IMR-90 (cell line): ENCODE measurements around the gene TMEM239. TPM values are rescaled to one million over a fixed set of nuclear protein-coding genes. Genes with fewer than 3 reads are reported as not detected.

Experiments used
- ATAC-seq: fragments of 200-7000 bp; cut with Tn5 transposase; 2 replicates; pipeline ENCODE4 v1.9.1; 2020; ENCODE audit warnings: low read depth, mild to moderate bottlenecking, moderate library complexity
- BruUV-seq: library from RNA; stranded (reverse); fragments of 400-500 nt; replicated peaks from 2 replicates; lab custom pipeline; 2021; lab: Mats Ljungman, UMichigan
- CTCF ChIA-PET: fragments of 300-600 bp; formaldehyde crosslinking; extraction: SDS; loops from one replicate; lab custom pipeline; 2021; ENCODE audit warnings: antibody characterized with exemption; lab: Yijun Ruan, JAX
- POLR2A ChIA-PET: fragments of 300-600 bp; sonication (Branson Sonifier 250); formaldehyde crosslinking; loops from one replicate; lab custom pipeline; 2022; ENCODE audit warnings: antibody characterized with exemption; ENCODE audit not compliant: unreplicated experiment; lab: Charles Lee
- DNase-seq: peaks from one replicate; pipeline ENCODE4 v3.0.0; 2013
- H2AFZ ChIP-seq: replicated peaks from 2 replicates; pipeline ENCODE3; 2013; ENCODE audit warnings: low read length, mild to moderate bottlenecking; ENCODE audit not compliant: poor library complexity
- H2AK5ac ChIP-seq: 2 replicates; pipeline ENCODE4 v1.6.1; 2013; ENCODE audit warnings: low read depth, low read length, inconsistent platforms
- H2AK9ac ChIP-seq: replicated peaks from 2 replicates; pipeline ENCODE3; 2013; ENCODE audit warnings: mild to moderate bottlenecking, low read depth, low read length, moderate library complexity; ENCODE audit not compliant: poor library complexity
- H2BK120ac ChIP-seq: 2 replicates; pipeline ENCODE4 v1.6.1; 2013; ENCODE audit warnings: low read depth, low read length, inconsistent platforms
- H2BK15ac ChIP-seq: 3 replicates; pipeline ENCODE4 v1.6.1; 2013; ENCODE audit warnings: low read depth, low read length, inconsistent platforms
- H2BK20ac ChIP-seq: 2 replicates; pipeline ENCODE4 v1.6.1; 2013; ENCODE audit warnings: low read depth, mild to moderate bottlenecking, inconsistent platforms, low read length, moderate library complexity
- H2BK5ac ChIP-seq: 2 replicates; pipeline ENCODE4 v1.6.1; 2013; ENCODE audit warnings: mild to moderate bottlenecking, low read depth, low read length, inconsistent platforms; ENCODE audit not compliant: poor library complexity, severe bottlenecking
- H3K14ac ChIP-seq: replicated peaks from 2 replicates; pipeline ENCODE4 v1.6.1; 2013; ENCODE audit warnings: low read depth, low read length, inconsistent platforms
- H3K18ac ChIP-seq: 2 replicates; pipeline ENCODE4 v1.6.1; 2013; ENCODE audit warnings: low read depth, low read length, control low read depth
- H3K23ac ChIP-seq: 2 replicates; pipeline ENCODE4 v1.6.1; 2013; ENCODE audit warnings: low read depth, low read length, inconsistent platforms
- H3K27ac ChIP-seq: 2 replicates; pipeline ENCODE4 v1.5.1; 2013; ENCODE audit warnings: mild to moderate bottlenecking, control low read depth, low read length; ENCODE audit not compliant: insufficient read depth
- H3K27me3 ChIP-seq: 2 replicates; pipeline ENCODE4 v1.6.1; 2013; ENCODE audit warnings: low read length; ENCODE audit not compliant: control insufficient read depth, insufficient read depth
- H3K36me3 ChIP-seq: 2 replicates; pipeline ENCODE4 v1.6.1; 2013; ENCODE audit warnings: low read length, mixed read lengths; ENCODE audit not compliant: control insufficient read depth, insufficient read depth
- H3K4ac ChIP-seq: 2 replicates; pipeline ENCODE4 v1.6.1; 2013; ENCODE audit warnings: low read depth, low read length, inconsistent platforms
- H3K4me1 ChIP-seq: 2 replicates; pipeline ENCODE4 v1.6.1; 2013; ENCODE audit warnings: low read length, mixed read lengths; ENCODE audit not compliant: control insufficient read depth, insufficient read depth
- H3K4me2 ChIP-seq: 2 replicates; pipeline ENCODE4 v1.6.1; 2013; ENCODE audit warnings: low read depth, mild to moderate bottlenecking, control low read depth, low read length, moderate library complexity
- H3K4me3 ChIP-seq: 2 replicates; pipeline ENCODE4 v1.5.1; 2013; ENCODE audit warnings: low read depth, mild to moderate bottlenecking, control low read depth, low read length, moderate library complexity; ENCODE audit not compliant: insufficient read depth
- H3K56ac ChIP-seq: 2 replicates; pipeline ENCODE4 v1.6.1; 2013; ENCODE audit warnings: low read length, inconsistent platforms; ENCODE audit not compliant: insufficient read depth; ENCODE audit errors: extremely low read depth
- H3K79me1 ChIP-seq, 2 experiments: 2 replicates each; pipeline ENCODE4 v1.6.1; 2013; ENCODE audit warnings: low read length in 2 of 2, inconsistent platforms in 1 of 2, low read depth in 1 of 2
- H3K9ac ChIP-seq: 2 replicates; pipeline ENCODE4 v1.6.1; 2013; ENCODE audit warnings: low read depth, low read length, control low read depth
- H3K9me1 ChIP-seq: 2 replicates; pipeline ENCODE4 v1.6.1; 2013; ENCODE audit warnings: low read length, inconsistent platforms; ENCODE audit not compliant: insufficient read depth
- H3K9me3 ChIP-seq: 2 replicates; pipeline ENCODE4 v1.6.1; 2013; ENCODE audit warnings: low read length; ENCODE audit not compliant: control insufficient read depth, insufficient read depth
- H4K20me1 ChIP-seq: 2 replicates; pipeline ENCODE4 v1.6.1; 2013; ENCODE audit warnings: low read length, inconsistent platforms; ENCODE audit not compliant: insufficient read depth
- H4K5ac ChIP-seq: 2 replicates; pipeline ENCODE4 v1.6.1; 2013; ENCODE audit warnings: mild to moderate bottlenecking, low read depth, low read length, control low read depth
- H4K8ac ChIP-seq, 2 experiments: 2 replicates each; pipeline ENCODE4 v1.6.1; 2013; ENCODE audit warnings: low read depth in 2 of 2, low read length in 2 of 2, control low read depth in 1 of 2, inconsistent platforms in 1 of 2
- H4K91ac ChIP-seq: 2 replicates; pipeline ENCODE4 v1.6.1; 2013; ENCODE audit warnings: low read depth, low read length, inconsistent platforms; ENCODE audit not compliant: insufficient read depth
- BHLHE40 ChIP-seq: fragments of 150-350 bp; IDR thresholded peaks from 2 replicates; pipeline ENCODE4 v1.6.1; 2016; ENCODE audit warnings: mild to moderate bottlenecking, low read depth, low read length
- CEBPB ChIP-seq: IDR thresholded peaks from 2 replicates; pipeline ENCODE4 v1.6.1; 2012; ENCODE audit warnings: low read depth, low read length, improper control_type of control experiment
- CHD1 ChIP-seq: IDR thresholded peaks from 2 replicates; pipeline ENCODE4 v1.6.1; 2012; ENCODE audit warnings: low read depth, low read length, improper control_type of control experiment
- FOS ChIP-seq: fragments of 150-350 bp; IDR thresholded peaks from 2 replicates; pipeline ENCODE4 v1.6.1; 2016; ENCODE audit warnings: low read depth, low read length
- MAFK ChIP-seq: IDR thresholded peaks from 2 replicates; pipeline ENCODE4 v1.6.1; 2012; ENCODE audit warnings: low read depth, low read length, improper control_type of control experiment
- MAZ ChIP-seq: IDR thresholded peaks from 2 replicates; pipeline ENCODE4 v1.6.1; 2012; ENCODE audit warnings: low read depth, mild to moderate bottlenecking, low read length, improper control_type of control experiment, moderate library complexity, borderline replicate concordance
- NFE2L2 ChIP-seq: fragments of 150-350 bp; IDR thresholded peaks from 2 replicates; pipeline ENCODE4 v1.6.1; 2016; ENCODE audit warnings: low read depth, mild to moderate bottlenecking, low read length
- RAD21 ChIP-seq: IDR thresholded peaks from 2 replicates; pipeline ENCODE4 v1.6.1; 2012; ENCODE audit warnings: low read length, improper control_type of control experiment
- RCOR1 ChIP-seq: IDR thresholded peaks from 2 replicates; pipeline ENCODE4 v1.6.1; 2012; ENCODE audit warnings: mild to moderate bottlenecking, low read length, improper control_type of control experiment; ENCODE audit not compliant: insufficient replicate concordance
- RFX5 ChIP-seq: IDR thresholded peaks from 2 replicates; pipeline ENCODE4 v1.8.0; 2012; ENCODE audit warnings: low read depth, mild to moderate bottlenecking, low read length, moderate library complexity
- WGBS, 2 experiments: methylation state at CpG; one replicate each; pipeline versions ENCODE4 v1.1.5 to v1.1.7; 2013; ENCODE audit warnings: missing lambda C conversion rate in 2 of 2; ENCODE audit not compliant: insufficient read length in 1 of 2; ENCODE audit errors: extremely low coverage in 2 of 2; 5-methylcytosine and 5-hydroxymethylcytosine counted together
- dilution Hi-C: fragments of 300-500 bp; cut with HindIII; formaldehyde crosslinking; loops from one replicate; pipeline ENCODE4 v1.14.3; 2018; ENCODE audit warnings: low sequenced_read_pairs; ENCODE audit not compliant: unreplicated experiment
- in situ Hi-C: fragments of 300-500 bp; cut with MboI; formaldehyde crosslinking; loops from 3 replicates; pipeline ENCODE4 v1.14.3; 2019; ENCODE audit warnings: low sequenced_read_pairs, inconsistent platforms, mixed read lengths
- intact Hi-C: fragments of 100-400 bp; cut with micrococcal nuclease; formaldehyde crosslinking; loops from 2 replicates; pipeline ENCODE4 v1.10.0; 2022
- polyA plus RNA-seq, 3 experiments: library from polyadenylated mRNA; depleted of rRNA; stranded (reverse); fragments of >200 nt; gene quantifications; 2 replicates each; pipeline ENCODE4 v1.2.3, GENCODE V29; 2012; ENCODE audit warnings: low replicate concordance in 1 of 3
- total RNA-seq: library from RNA; depleted of rRNA; stranded (reverse); fragments of >200 nt; gene quantifications from 2 replicates; pipeline ENCODE4 v1.2.3, GENCODE V29; 2012

The TMEM239 gene
- total and polyA plus RNA-seq, 2 of the 4 experiments (the other 2 are of a cell fraction): 0.32 TPM; not detected in 1

GRCh38 chr20:2865630-2866029 lies 49.5 kb downstream of the TMEM239 start:
- Histone ChIP-seq H2BK120ac (no peak overlapping the region), H2BK20ac (no peak overlapping the region), H3K56ac (no peak overlapping the region), H3K4ac (no peak overlapping the region), H3K27ac (no peak overlapping the region), H3K4me3 (no peak overlapping the region), H3K4me2 (no peak overlapping the region), H2AK5ac (no peak overlapping the region), H4K91ac (no peak overlapping the region), H3K79me1 (peaks cover 0 to 5% of the 10 kb centered on the region in 2 experiments; a peak in 1 of 4 replicates), H4K8ac (no peak overlapping the region), H3K18ac (no peak overlapping the region), H3K9me3 (no peaks in the 10 kb centered on the region), H3K36me3 (peaks cover 58% of the 10 kb centered on the region), H3K9me1 (peaks cover 6% of the 10 kb centered on the region), H2AK9ac (peak overlapping the region; percentile 55), H4K5ac (no peak overlapping the region), H2BK5ac (no peak overlapping the region), H3K4me1 (peaks cover 1% of the 10 kb centered on the region), H3K27me3 (no peaks in the 10 kb centered on the region), H2AFZ (no peak overlapping the region), H3K23ac (no peak overlapping the region), H4K20me1 (no peaks in the 10 kb centered on the region; the same call in 1 of the 2 replicates), H3K14ac (no peak overlapping the region), H2BK15ac (no peak overlapping the region), H3K9ac (no peak overlapping the region)
- intact Hi-C loops: no loop called here
- dilution Hi-C loops: no loop called here
- DNase-seq (no peak), ATAC-seq (no peak)
- in situ Hi-C loops: no loop called here
- ChIA-PET POLR2A (no interaction called here), CTCF (no interaction called here)
- TF ChIP-seq CEBPB (no peak), BHLHE40 (no peak), FOS (no peak), MAZ (no peak), CHD1 (no peak), MAFK (no peak), RAD21 (no peak), RFX5 (no peak), NFE2L2 (no peak), RCOR1 (no peak)
- WGBS, 2 experiments: 100% methylated on average over 2 of the region's 3 CpGs; no CpG with 5 or more reads in 1 of the 2 experiments
- no TSS peak for BruUV-seq
